Mucosa of descending colon (tissue), 3 donors: ENCODE data around the gene TASOR2. TPM values are rescaled to one million over a fixed set of nuclear protein-coding genes. Genes with fewer than 3 reads are reported as not detected.
A peak's percentile ranks its signal among the peaks of the same experiment; 100 is the strongest.

Experiments used
- ATAC-seq: fragments of 200-7000 bp; cut with Tn5 transposase; one replicate; pipeline ENCODE4 v1.9.1; 2020; ENCODE audit warnings: mild to moderate bottlenecking, moderate library complexity
- DNase-seq, 3 donors: peaks; one replicate each; pipeline ENCODE4 v3.0.0-alpha.2; 2020
- H3K36me3 ChIP-seq: fragments of 200-600 bp; one replicate; pipeline ENCODE4 v1.8.0; 2021; ENCODE audit warnings: low read depth, mild to moderate bottlenecking
- H3K4me1 ChIP-seq: fragments of 200-600 bp; one replicate; pipeline ENCODE4 v1.8.0; 2021; ENCODE audit warnings: low read depth, mild to moderate bottlenecking
- H3K4me3 ChIP-seq: fragments of 200-600 bp; one replicate; pipeline ENCODE4 v1.8.0; 2021; ENCODE audit warnings: mild to moderate bottlenecking
- H3K9me3 ChIP-seq: fragments of 200-600 bp; one replicate; pipeline ENCODE4 v1.8.0; 2021; ENCODE audit warnings: mild to moderate bottlenecking
- CTCF ChIP-seq: fragments of 200-600 bp; IDR thresholded peaks from one replicate; pipeline ENCODE4 v1.8.0; 2022; ENCODE audit warnings: antibody characterized with exemption, mild to moderate bottlenecking
- intact Hi-C, 2 donors: fragments of 100-400 bp; cut with DNase I in 1 of 2; cut with micrococcal nuclease in 1 of 2; formaldehyde crosslinking; loops; one replicate each; pipeline versions ENCODE4 v1.11.0 to v1.11.1; 2022; cut with DNase I, micrococcal nuclease
- total RNA-seq, 3 donors: library from RNA; stranded (reverse); fragmentation: NEBNext Ultra II Directional in 2 of 3; extraction: Animal tissue kit (Norgen Biotek cat#: 25700) in 2 of 3; gene quantifications; one replicate each; pipeline versions ENCODE4 v1.2.1 to v1.2.4, GENCODE V29; 2021 to 2023
- donor health status: DM: no; HTN: no; CAD: no; lungs with moderate emphysema.
- donor health status: DM: no; HTN: no; CAD: no.
- donor health status: DM: no; HTN: yes; CAD: no.

Gene TASOR2
- total RNA-seq, 3 donors from 2014 or later = 46.4 to 63.2 (median 58.4) TPM

- intact Hi-C loops = no loop called here
- ATAC-seq = no peak
Observed at GRCh38 chr10:5651388-5651764, 33.3 kb upstream of the TASOR2 start.

GRCh38 chr10:5652746-5653145, 31.9 kb upstream of the TASOR2 start:
- TF ChIP-seq CTCF = no peak
- H3K36me3 ChIP-seq = no peaks in the 10 kb centered on the region
- H3K4me3 ChIP-seq = no peak overlapping the region
- no peaks in the 10 kb centered on the region for H3K9me3 ChIP-seq
- ATAC-seq (no peak), DNase-seq (no peak)
- intact Hi-C loops = no loop called here
- H3K4me1 ChIP-seq = peaks cover 32% of the 10 kb centered on the region

More at GRCh38 chr10:5651388-5651764, 33.3 kb upstream of the TASOR2 start:
- Histone ChIP-seq H3K4me3 (no peak overlapping the region), H3K4me1 (peaks cover 32% of the 10 kb centered on the region), H3K9me3 (no peaks in the 10 kb centered on the region), H3K36me3 (no peaks in the 10 kb centered on the region)
- TF ChIP-seq CTCF = no peak
- DNase-seq = no peak

- Histone ChIP-seq H3K4me1 (peaks cover 32% of the 10 kb centered on the region), H3K9me3 (no peaks in the 10 kb centered on the region), H3K4me3 (no peak overlapping the region), H3K36me3 (no peaks in the 10 kb centered on the region)
- TF ChIP-seq CTCF = no peak
- ATAC-seq (peak; percentile 69), DNase-seq (peak in 2 of 3 donors; percentile 57 to 64)
- intact Hi-C loops = no loop called here
Observed at GRCh38 chr10:5654218-5654755, 30.4 kb upstream of the TASOR2 start.

- Histone ChIP-seq H3K9me3 (no peaks in the 10 kb centered on the region), H3K4me1 (peaks cover 37% of the 10 kb centered on the region), H3K36me3 (no peaks in the 10 kb centered on the region), H3K4me3 (no peak overlapping the region)
- DNase-seq = peak in 2 of 3 donors; percentile 75 to 88
- peak; percentile 75 for ATAC-seq
- no peak for TF ChIP-seq CTCF
- intact Hi-C loops = no loop called here
Observed at GRCh38 chr10:5655121-5655520, 29.5 kb upstream of the TASOR2 start.

- Histone ChIP-seq H3K4me1 (peaks cover 46% of the 10 kb centered on the region), H3K9me3 (no peaks in the 10 kb centered on the region), H3K4me3 (no peak overlapping the region), H3K36me3 (no peaks in the 10 kb centered on the region)
- ATAC-seq = no peak
- no peak for TF ChIP-seq CTCF
- no peak for DNase-seq
- intact Hi-C loops = no loop called here
Observed at GRCh38 chr10:5656737-5657579, 27.7 kb upstream of the TASOR2 start.
